Measurements from ENCODE around the gene JPH4. TPM values are rescaled to one million over a fixed set of nuclear protein-coding genes. Genes with fewer than 3 reads are reported as not detected.

The JPH4 gene
- total RNA-seq, 1 experiment from 2014 or later = 0.15 TPM

GRCh38 chr14:23550131-23550811, 28.3 kb downstream of the JPH4 start:
- Histone ChIP-seq H3K9me3 (ENCODE audit: control insufficient read depth in 1 of 2, insufficient read depth in 1 of 2, low read depth in 1 of 2, low read length in 2 of 2) (no peaks in the 10 kb centered on the region), H3K36me3 (ENCODE audit: control insufficient read depth in 1 of 2, insufficient read depth in 2 of 2, low read length in 2 of 2) (no peaks in the 10 kb centered on the region), H2AFZ (ENCODE audit: low read depth, low read length, poor library complexity, severe bottlenecking) (no peak overlapping the region), H3K79me2 (ENCODE audit: insufficient read depth, low read length) (no peaks in the 10 kb centered on the region), H3K9ac (ENCODE audit: low read length) (no peak overlapping the region), H3K4me2 (ENCODE audit: low read length) (peak overlapping the region; percentile 89), H3K9me2 (ENCODE audit: insufficient read depth) (no peaks in the 10 kb centered on the region), H3K4me3 (replicated peaks in 1 of 2; ENCODE audit: low read depth in 1 of 2, low read length in 2 of 2) (peak overlapping the region; percentile 60 to 68; a peak in 2 of 4 replicates), H3K27me3 (ENCODE audit: insufficient read depth, low read length) (no peaks in the 10 kb centered on the region), H3K27ac (ENCODE audit: low read depth, low read length) (no peak overlapping the region), H4K20me1 (ENCODE audit: insufficient read depth) (no peaks in the 10 kb centered on the region), H3K4me1 (ENCODE audit: control insufficient read depth in 1 of 2, insufficient read depth in 2 of 2, low read length in 2 of 2) (peaks cover 1 to 20% of the 10 kb centered on the region in 2 experiments; a peak in 3 of 4 replicates)
- no peak for ATAC-seq
- BruUV-seq (replicated peaks) = no TSS peak
- no peak for TF ChIP-seq SIN3A (IDR thresholded peaks at IDR 0.05; ENCODE audit: low read depth)
- TF ChIP-seq EGR1 (IDR thresholded peaks at IDR 0.05; ENCODE audit: low read depth) = no peak
- no peak for TF ChIP-seq CEBPB (IDR thresholded peaks at IDR 0.05; ENCODE audit: low read depth)
- TF ChIP-seq YY1 (IDR thresholded peaks at IDR 0.05; ENCODE audit: extremely low read depth, insufficient replicate concordance, low read depth, low read length) = no peak
- no peak for TF ChIP-seq MAX (IDR thresholded peaks at IDR 0.05)
- TF ChIP-seq JUND (IDR thresholded peaks at IDR 0.05) = no peak
- no peak for TF ChIP-seq ZBTB33 (IDR thresholded peaks at IDR 0.05; ENCODE audit: extremely low read depth, insufficient replicate concordance, low read length)
- TF ChIP-seq CTCF (IDR thresholded peaks at IDR 0.05 in 2 of 3, conservative IDR thresholded peaks at IDR 0.05 in 1 of 3; ENCODE audit: borderline replicate concordance in 1 of 3, insufficient read depth in 1 of 3, low read depth in 2 of 3, low read length in 2 of 3) = no peak
- TF ChIP-seq EZH2phosphoT487 (IDR thresholded peaks at IDR 0.05; ENCODE audit: borderline replicate concordance) = no peak
- no peak for TF ChIP-seq ELF1 (IDR thresholded peaks at IDR 0.05; ENCODE audit: borderline replicate concordance, low read depth)
- TF ChIP-seq ZNF274 (IDR thresholded peaks at IDR 0.05; ENCODE audit: low read depth, low read length) = no peak
- no peak for TF ChIP-seq TCF7L2 (IDR thresholded peaks at IDR 0.05; ENCODE audit: borderline replicate concordance, extremely low read depth, insufficient read depth, insufficient read length)
- intact Hi-C loops (cut with micrococcal nuclease) = no loop called here
- ChIA-PET POLR2A (no interaction called here), RAD21 (ENCODE audit: low non-redundant PET in 1 of 2, low total read pairs in 2 of 2, uncharacterized antibody in 2 of 2, unreplicated experiment in 2 of 2) (no interaction called here), CTCF (interaction anchor here (1.3 kb wide), 1 partner anchor 8 kb away, joined by 4 read pairs; no protein-coding TSS in a partner anchor)
- DNase-seq (ENCODE audit: low read depth, low spot score) = no peak
